ENCODE results near the gene PRKN.

Gene PRKN

DNA sequence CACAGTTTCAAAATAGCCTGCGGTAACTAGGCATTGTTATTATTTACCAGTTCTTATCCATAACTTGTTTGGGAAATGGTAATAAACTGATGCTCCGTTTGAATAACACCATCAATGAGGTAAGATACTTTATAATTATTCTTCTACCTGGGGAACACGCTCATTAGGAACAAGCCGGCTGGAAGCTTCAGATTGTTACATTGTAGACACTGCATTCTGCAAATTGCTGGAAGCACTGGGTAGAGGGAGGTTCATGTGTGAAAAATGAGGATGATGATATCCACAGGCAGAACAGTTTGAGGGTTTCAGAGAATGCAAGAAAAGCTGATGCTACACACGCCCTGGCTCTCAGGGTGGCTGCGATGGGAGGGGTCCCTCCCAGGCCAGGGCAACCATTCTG lies 893.1 kb downstream of the PRKN start:
- H3K27ac ChIP-seq (replicated peaks) = no peak overlapping the region
- TF ChIP-seq SPI1 (IDR thresholded peaks at IDR 0.05; ENCODE audit: borderline replicate concordance, low read depth) (no peak), REST (IDR thresholded peaks at IDR 0.05; ENCODE audit: insufficient replicate concordance, low read depth) (no peak), GABPA (IDR thresholded peaks at IDR 0.05; ENCODE audit: low read depth) (no peak), POLR2AphosphoS5 (IDR thresholded peaks at IDR 0.05; ENCODE audit: low read depth) (no peak)
- TF ChIP-seq, protein P1, sequence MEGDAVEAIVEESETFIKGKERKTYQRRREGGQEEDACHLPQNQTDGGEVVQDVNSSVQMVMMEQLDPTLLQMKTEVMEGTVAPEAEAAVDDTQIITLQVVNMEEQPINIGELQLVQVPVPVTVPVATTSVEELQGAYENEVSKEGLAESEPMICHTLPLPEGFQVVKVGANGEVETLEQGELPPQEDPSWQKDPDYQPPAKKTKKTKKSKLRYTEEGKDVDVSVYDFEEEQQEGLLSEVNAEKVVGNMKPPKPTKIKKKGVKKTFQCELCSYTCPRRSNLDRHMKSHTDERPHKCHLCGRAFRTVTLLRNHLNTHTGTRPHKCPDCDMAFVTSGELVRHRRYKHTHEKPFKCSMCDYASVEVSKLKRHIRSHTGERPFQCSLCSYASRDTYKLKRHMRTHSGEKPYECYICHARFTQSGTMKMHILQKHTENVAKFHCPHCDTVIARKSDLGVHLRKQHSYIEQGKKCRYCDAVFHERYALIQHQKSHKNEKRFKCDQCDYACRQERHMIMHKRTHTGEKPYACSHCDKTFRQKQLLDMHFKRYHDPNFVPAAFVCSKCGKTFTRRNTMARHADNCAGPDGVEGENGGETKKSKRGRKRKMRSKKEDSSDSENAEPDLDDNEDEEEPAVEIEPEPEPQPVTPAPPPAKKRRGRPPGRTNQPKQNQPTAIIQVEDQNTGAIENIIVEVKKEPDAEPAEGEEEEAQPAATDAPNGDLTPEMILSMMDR (IDR thresholded peaks at IDR 0.05; ENCODE audit: insufficient read depth, low read length) = no peak
- no peak overlapping the region for H3K4me3 ChIP-seq (replicated peaks; ENCODE audit: insufficient read depth, low read length)
- DNase-seq (ENCODE audit: low read depth in 1 of 2, low spot score in 1 of 2) = no peak
- H3K27me3 ChIP-seq (ENCODE audit: insufficient read depth, poor library complexity, severe bottlenecking) = no peaks in the 10 kb centered on the region

GRCh38 chr6:161833099-161833860 lies 894.3 kb downstream of the PRKN start:
- H3K27ac ChIP-seq (replicated peaks) = no peak overlapping the region
- H3K27me3 ChIP-seq (ENCODE audit: insufficient read depth, poor library complexity, severe bottlenecking) = no peaks in the 10 kb centered on the region
- DNase-seq (ENCODE audit: low read depth in 1 of 2, low spot score in 1 of 2) = no peak
- TF ChIP-seq POLR2AphosphoS5 (IDR thresholded peaks at IDR 0.05; ENCODE audit: low read depth) (no peak), REST (IDR thresholded peaks at IDR 0.05; ENCODE audit: insufficient replicate concordance, low read depth) (no peak), GABPA (IDR thresholded peaks at IDR 0.05; ENCODE audit: low read depth) (no peak), SPI1 (IDR thresholded peaks at IDR 0.05; ENCODE audit: borderline replicate concordance, low read depth) (no peak)
- TF ChIP-seq, protein P1 (IDR thresholded peaks at IDR 0.05; ENCODE audit: insufficient read depth, low read length) = no peak
- H3K4me3 ChIP-seq (replicated peaks; ENCODE audit: insufficient read depth, low read length) = no peak overlapping the region

- no peak overlapping the region for H3K4me3 ChIP-seq (replicated peaks; ENCODE audit: insufficient read depth, low read length)
- TF ChIP-seq, protein P1 (IDR thresholded peaks at IDR 0.05; ENCODE audit: insufficient read depth, low read length) = no peak
- TF ChIP-seq REST (IDR thresholded peaks at IDR 0.05; ENCODE audit: insufficient replicate concordance, low read depth) (no peak), GABPA (IDR thresholded peaks at IDR 0.05; ENCODE audit: low read depth) (no peak), POLR2AphosphoS5 (IDR thresholded peaks at IDR 0.05; ENCODE audit: low read depth) (no peak), SPI1 (IDR thresholded peaks at IDR 0.05; ENCODE audit: borderline replicate concordance, low read depth) (no peak)
- DNase-seq (ENCODE audit: low read depth in 1 of 2, low spot score in 1 of 2) = no peak
- H3K27me3 ChIP-seq (ENCODE audit: insufficient read depth, poor library complexity, severe bottlenecking) = no peaks in the 10 kb centered on the region
- H3K27ac ChIP-seq (replicated peaks) = no peak overlapping the region
These were observed 894.9 kb downstream of the PRKN start for GRCh38 chr6:161832622-161833021.
